HG02763 (cell line): ENCODE results near the gene ZC3H13.
"Not testable (repeated sequence)": the region's sequence is repeated elsewhere in the genome, so short reads cannot be mapped to it uniquely, and the experiment has no call there.

Experiments
- ATAC-seq: cut with Tn5 transposase; IDR thresholded peaks from one replicate; pipeline ENCODE4 v1.9.1; 2021; ENCODE audit warnings: mild to moderate bottlenecking, moderate library complexity; ENCODE audit not compliant: unreplicated experiment

Gene ZC3H13

GRCh38 chr13:46016216-46016615 lies 36.3 kb downstream of the ZC3H13 start:
- no peak for ATAC-seq

- ATAC-seq: no peak
Measured at GRCh38 chr13:46015366-46015765, 37.2 kb downstream of the ZC3H13 start.

DNA sequence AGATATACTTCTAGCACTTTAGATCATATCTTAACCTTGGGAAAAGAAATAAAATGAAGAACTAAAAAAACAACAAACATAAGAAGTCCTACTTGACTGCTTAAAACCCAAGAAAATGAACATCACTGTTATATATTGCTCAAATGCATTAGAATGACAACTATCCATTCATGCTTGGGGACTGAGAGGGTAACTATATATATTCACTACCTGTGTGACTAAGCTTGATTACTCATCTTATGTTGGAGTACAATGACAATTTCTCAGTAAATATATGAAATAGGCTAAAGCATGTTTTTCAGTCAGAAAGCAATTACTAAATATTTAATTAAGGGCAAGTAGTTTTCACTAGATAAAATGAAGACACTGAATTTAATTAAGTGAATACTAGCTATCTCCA lies 40.1 kb downstream of the ZC3H13 start:
- ATAC-seq: no peak

GRCh38 chr13:46010148-46010547 lies 42.4 kb downstream of the ZC3H13 start:
- no peak for ATAC-seq

- ATAC-seq: no peak
Measured at GRCh38 chr13:46008631-46009030, 43.9 kb downstream of the ZC3H13 start.

DNA sequence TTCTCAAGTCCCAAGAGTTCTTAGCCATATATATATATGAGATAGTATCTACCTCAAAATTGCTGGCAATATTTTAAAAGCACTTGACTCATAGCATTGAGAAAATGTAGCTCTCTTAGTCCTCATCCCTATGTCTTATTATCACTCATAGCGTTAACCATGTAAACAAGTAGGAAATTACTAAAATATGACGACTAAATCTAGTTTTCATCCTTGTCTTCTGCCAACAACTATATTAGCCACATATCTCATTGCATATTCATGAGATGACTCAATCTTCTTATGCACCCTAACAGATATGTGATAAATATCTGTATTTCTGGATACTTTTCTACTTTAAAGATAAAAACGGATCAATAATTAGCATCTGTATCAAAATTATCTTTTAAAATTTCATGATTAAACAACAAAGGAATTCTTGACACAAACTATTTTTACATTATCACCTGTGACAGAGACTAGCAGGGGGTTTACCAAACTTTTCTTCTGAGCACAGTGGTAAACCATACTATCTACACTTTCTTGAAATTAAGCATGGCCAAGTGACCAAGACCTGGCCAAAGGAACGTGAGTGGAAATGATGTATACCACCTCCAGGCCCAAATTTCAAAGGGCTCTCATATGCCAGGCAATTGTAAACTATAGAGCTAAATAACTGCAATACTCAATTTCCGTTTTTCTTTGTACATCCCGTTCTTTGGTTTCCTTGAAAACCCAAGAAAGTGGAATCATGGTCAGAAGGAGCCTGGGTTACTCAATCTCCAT lies 45.7 kb downstream of the ZC3H13 start:
- ATAC-seq: no peak

GRCh38 chr13:46004491-46004890 lies 48.1 kb downstream of the ZC3H13 start:
- ATAC-seq: no peak

GRCh38 chr13:45996631-45997030 lies 55.9 kb downstream of the ZC3H13 start:
- ATAC-seq: no peak

- ATAC-seq: no peak
Measured at GRCh38 chr13:45995245-45995644, 57.3 kb downstream of the ZC3H13 start.

- ATAC-seq: no peak
Measured at GRCh38 chr13:45994752-45995151, 57.8 kb downstream of the ZC3H13 start.

DNA sequence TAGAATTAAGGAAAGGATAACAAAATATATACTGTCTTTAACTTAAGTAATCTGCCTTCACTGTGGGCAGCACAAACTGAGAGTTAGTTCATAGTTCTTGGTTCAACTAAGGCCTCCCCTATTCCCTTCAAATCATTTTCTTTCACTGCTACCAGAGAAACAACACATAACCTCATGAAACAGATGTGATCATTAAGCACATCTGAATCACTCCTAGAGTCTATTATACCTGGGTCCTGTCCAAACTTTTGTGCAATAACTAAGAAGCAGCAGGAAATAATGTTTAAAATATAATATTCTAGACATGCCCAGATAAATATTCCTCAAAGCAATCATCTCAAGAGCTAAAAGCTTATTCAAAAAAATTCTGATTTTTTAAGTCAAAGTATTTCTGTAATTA lies 62.9 kb downstream of the ZC3H13 start:
- no peak for ATAC-seq

DNA sequence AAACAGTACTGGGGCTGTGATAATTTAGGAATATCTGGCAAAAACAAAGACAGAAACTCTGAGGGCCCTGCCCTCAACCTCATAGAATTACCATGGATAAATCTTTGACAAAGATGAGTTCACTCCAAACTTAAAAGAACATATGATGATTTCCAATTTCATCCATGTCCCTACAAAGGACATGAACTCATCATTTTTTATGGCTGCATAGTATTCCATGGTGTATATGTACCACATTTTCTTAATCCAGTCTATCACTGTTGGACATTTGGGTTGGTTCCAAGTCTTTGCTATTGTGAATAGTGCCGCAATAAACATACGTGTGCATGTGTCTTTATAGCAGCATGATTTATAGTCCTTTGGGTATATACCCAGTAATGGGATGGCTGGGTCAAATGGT lies 71.4 kb downstream of the ZC3H13 start:
- ATAC-seq: not testable (repeated sequence)

- ATAC-seq: no peak
Measured at GRCh38 chr13:45975337-45975736, 77.2 kb downstream of the ZC3H13 start.

- no peak for ATAC-seq
Measured at GRCh38 chr13:45974500-45974899, 78.0 kb downstream of the ZC3H13 start.

- no peak for ATAC-seq
Measured at GRCh38 chr13:45967589-45967988, 85.0 kb downstream of the ZC3H13 start.

DNA sequence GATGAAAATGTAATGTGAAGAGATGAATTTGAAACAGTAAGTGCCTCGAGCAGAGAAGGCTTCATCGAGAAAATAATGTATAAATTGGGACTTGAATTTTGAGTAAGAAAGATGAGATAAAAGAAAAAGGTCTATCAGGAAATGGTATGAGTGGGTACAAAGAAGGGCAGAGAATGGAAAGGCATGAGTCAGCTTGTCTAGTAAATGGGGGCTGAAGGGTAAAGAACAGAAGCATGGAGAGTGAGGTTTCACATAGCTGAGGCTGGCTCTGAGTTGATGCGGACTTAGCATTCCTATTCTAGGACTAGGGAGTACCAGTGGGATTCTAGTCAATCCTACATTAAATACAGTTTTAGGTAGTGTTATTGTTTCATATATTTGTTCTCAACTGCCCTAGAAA lies 85.8 kb downstream of the ZC3H13 start:
- no peak for ATAC-seq

DNA sequence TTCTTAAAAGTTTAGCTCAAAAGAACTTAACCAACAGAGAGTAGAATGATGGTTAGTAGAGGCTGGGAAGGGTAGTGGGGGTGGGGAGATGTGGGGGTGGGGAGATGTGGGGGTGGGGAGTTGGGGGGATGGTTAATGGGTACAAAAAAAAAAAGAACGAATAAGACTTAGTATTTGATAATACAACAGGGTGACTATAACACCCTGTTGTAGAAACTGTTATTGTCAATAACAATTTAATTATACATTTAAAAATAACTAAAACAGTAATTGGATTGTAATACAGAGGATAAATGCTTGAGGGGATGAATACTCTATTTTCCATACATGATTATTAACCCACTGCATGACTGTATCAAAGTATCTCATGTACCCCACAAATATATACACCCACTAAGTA lies 91.1 kb downstream of the ZC3H13 start:
- no peak for ATAC-seq

GRCh38 chr13:45954836-45955800 lies 97.4 kb downstream of the ZC3H13 start:
- ATAC-seq: no peak

GRCh38 chr13:45953082-45953481 lies 99.5 kb downstream of the ZC3H13 start:
- ATAC-seq: no peak

- no peak for ATAC-seq
Measured at GRCh38 chr13:45951724-45952123, 100.8 kb downstream of the ZC3H13 start.

GRCh38 chr13:45951166-45951565 lies 101.4 kb downstream of the ZC3H13 start:
- ATAC-seq: no peak
